Bronchial epithelial cell (primary cell): Measurements from ENCODE around the gene RNF130. TPM values are rescaled to one million over a fixed set of nuclear protein-coding genes. Genes with fewer than 3 reads are reported as not detected.

Experiments
- DNase-seq: peaks from one replicate; pipeline ENCODE4 v3.0.0-alpha.2; 2010; ENCODE audit warnings: low read depth
- FAIRE-seq: peaks from 2 replicates; lab custom pipeline; 2011; peaks lifted over from hg19 to GRCh38; lab: Jason Lieb, UNC
- H3K27me3 ChIP-seq: 2 replicates; pipeline ENCODE4 v1.5.1; 2011; ENCODE audit warnings: low read length; ENCODE audit not compliant: control insufficient read depth, insufficient read depth
- H3K36me3 ChIP-seq: 2 replicates; pipeline ENCODE4 v1.5.1; 2011; ENCODE audit warnings: low read length; ENCODE audit not compliant: control insufficient read depth, insufficient read depth
- H3K4me3 ChIP-seq: 2 replicates; pipeline ENCODE4 v1.5.1; 2011; ENCODE audit warnings: mild to moderate bottlenecking, low read depth, low read length, control low read depth
- CTCF ChIP-seq: IDR thresholded peaks from 2 replicates; pipeline ENCODE4 v1.5.1; 2011; ENCODE audit warnings: mild to moderate bottlenecking, moderate library complexity, low read length, control low read depth, inconsistent platforms; ENCODE audit not compliant: insufficient read depth, severe bottlenecking
- total RNA-seq: library from RNA; depleted of rRNA; stranded (reverse); fragments of >200 nt; gene quantifications from 2 replicates; pipeline ENCODE4 v1.2.1, GENCODE V29; 2014

RNF130 gene
- total RNA-seq, 1 donor from 2014 or later = 16.8 TPM

DNA sequence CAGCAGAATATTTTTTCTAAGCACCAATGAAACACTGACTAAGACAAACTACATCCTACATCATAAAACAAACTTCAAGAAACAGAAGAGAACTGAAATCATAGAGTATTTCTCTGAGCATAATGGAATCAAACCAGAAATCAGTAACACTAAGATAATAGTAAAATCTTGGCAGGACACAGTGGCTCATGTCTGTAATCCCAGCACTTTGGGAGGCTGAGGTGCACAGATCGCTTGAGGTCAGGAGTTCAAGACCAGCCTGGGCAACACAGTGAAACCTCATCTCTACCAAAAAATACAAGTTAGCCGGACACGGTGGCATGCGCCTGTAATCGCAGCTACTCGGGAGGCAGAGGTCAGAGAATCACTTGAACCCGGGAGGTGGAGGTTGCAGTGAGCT lies 63.1 kb downstream of the RNF130 start:
- no peak for DNase-seq
- no peak for FAIRE-seq
- Histone ChIP-seq H3K4me3 (no peak overlapping the region), H3K36me3 (peaks cover 1% of the 10 kb centered on the region), H3K27me3 (no peaks in the 10 kb centered on the region)
- no peak for TF ChIP-seq CTCF

DNA sequence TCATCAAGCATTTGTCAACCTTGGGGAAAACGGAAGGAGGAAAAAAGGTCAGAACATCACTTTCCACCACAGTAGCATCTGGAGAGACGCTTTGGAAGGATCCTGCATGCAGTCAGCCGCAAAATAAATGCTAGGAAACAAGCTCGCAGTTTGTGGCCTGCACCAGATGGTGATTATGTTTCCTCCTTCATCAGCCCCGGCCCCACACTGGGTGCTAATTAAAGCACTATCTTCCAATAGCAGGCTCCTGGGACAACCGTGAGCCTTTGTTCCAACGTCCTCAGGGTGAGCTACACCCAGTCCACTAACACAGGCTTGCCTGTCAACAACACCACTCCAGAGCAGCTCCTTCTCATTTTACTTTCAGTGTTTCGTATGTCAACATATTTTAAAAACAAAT lies 64.0 kb downstream of the RNF130 start:
- TF ChIP-seq CTCF = no peak
- H3K4me3 ChIP-seq = no peak overlapping the region
- FAIRE-seq (no peak), DNase-seq (no peak)
- H3K36me3 ChIP-seq = peaks cover 1% of the 10 kb centered on the region
- no peaks in the 10 kb centered on the region for H3K27me3 ChIP-seq

- DNase-seq (no peak), FAIRE-seq (no peak)
- Histone ChIP-seq H3K4me3 (no peak overlapping the region), H3K27me3 (no peaks in the 10 kb centered on the region), H3K36me3 (no peaks in the 10 kb centered on the region)
- TF ChIP-seq CTCF = no peak
These were observed 65.4 kb downstream of the RNF130 start for GRCh38 chr5:180006141-180006540.

GRCh38 chr5:180003127-180003526 lies 68.4 kb downstream of the RNF130 start:
- H3K4me3 ChIP-seq = no peak overlapping the region
- no peaks in the 10 kb centered on the region for H3K36me3 ChIP-seq
- FAIRE-seq (peak; percentile 79), DNase-seq (no peak)
- no peak for TF ChIP-seq CTCF
- no peaks in the 10 kb centered on the region for H3K27me3 ChIP-seq

DNA sequence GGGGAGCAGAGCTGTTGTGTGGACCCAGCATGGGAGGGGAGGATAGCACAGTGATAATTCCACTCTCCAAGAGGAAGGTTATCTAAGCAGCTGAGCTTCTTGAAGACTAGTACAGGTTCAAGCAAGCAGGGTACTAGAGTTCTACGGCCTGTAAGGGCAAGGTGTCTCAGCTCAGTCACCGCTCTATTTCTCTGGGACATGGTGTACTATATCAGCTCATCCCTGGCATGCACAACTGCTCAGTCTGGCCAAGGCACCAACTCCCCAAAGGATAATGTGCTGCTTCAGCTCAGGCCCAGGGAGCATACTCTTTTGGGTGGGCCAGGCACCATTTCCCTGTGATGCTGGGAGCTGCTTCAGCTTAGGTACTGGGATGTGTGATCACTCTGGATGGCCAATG lies 69.8 kb downstream of the RNF130 start:
- Histone ChIP-seq H3K36me3 (no peaks in the 10 kb centered on the region), H3K4me3 (no peak overlapping the region), H3K27me3 (no peaks in the 10 kb centered on the region)
- TF ChIP-seq CTCF = no peak
- DNase-seq = no peak
- peak; percentile 7 for FAIRE-seq

GRCh38 chr5:180001136-180001535 lies 70.4 kb downstream of the RNF130 start:
- FAIRE-seq (no peak), DNase-seq (no peak)
- TF ChIP-seq CTCF = no peak
- Histone ChIP-seq H3K4me3 (no peak overlapping the region), H3K27me3 (no peaks in the 10 kb centered on the region), H3K36me3 (no peaks in the 10 kb centered on the region)
